Duodenal mucosa (tissue), 2 donors: ENCODE data around the gene TRPV3.

Experiments
- H3K27ac ChIP-seq: one replicate; pipeline ENCODE4 v1.7.0; 2013; ENCODE audit warnings: low read depth, low read length
- H3K27me3 ChIP-seq, 2 donors: one replicate each; pipeline ENCODE4 v1.7.0; 2013; ENCODE audit warnings: low read length in 2 of 2, control low read depth in 1 of 2; ENCODE audit not compliant: insufficient read depth in 2 of 2, control insufficient read depth in 1 of 2
- H3K36me3 ChIP-seq, 2 donors: one replicate each; pipeline ENCODE4 v1.7.0; 2013; ENCODE audit warnings: low read length in 2 of 2, control low read depth in 1 of 2; ENCODE audit not compliant: insufficient read depth in 2 of 2, control insufficient read depth in 1 of 2
- H3K4me1 ChIP-seq, 2 donors: one replicate each; pipeline ENCODE4 v1.7.0; 2013; ENCODE audit warnings: low read length in 2 of 2, control low read depth in 1 of 2; ENCODE audit not compliant: insufficient read depth in 2 of 2, control insufficient read depth in 1 of 2
- H3K4me3 ChIP-seq, 2 donors: one replicate each; pipeline ENCODE4 v1.7.0; 2013; ENCODE audit warnings: low read length in 2 of 2, low read depth in 1 of 2
- H3K9ac ChIP-seq, 2 donors: one replicate each; pipeline ENCODE4 v1.7.0; 2013; ENCODE audit warnings: low read length in 2 of 2, low read depth in 1 of 2
- H3K9me3 ChIP-seq, 2 donors: one replicate each; pipeline ENCODE4 v1.7.0; 2013; ENCODE audit warnings: low read length in 2 of 2, control low read depth in 1 of 2; ENCODE audit not compliant: control insufficient read depth in 1 of 2

TRPV3 gene

GRCh38 chr17:3547628-3548027, 10.0 kb downstream of the TRPV3 start:
- no peaks in the 10 kb centered on the region for H3K9me3 ChIP-seq
- no peaks in the 10 kb centered on the region for H3K36me3 ChIP-seq
- peaks cover 9 to 14% of the 10 kb centered on the region in 2 donors for H3K4me1 ChIP-seq
- no peak overlapping the region for H3K9ac ChIP-seq
- no peaks in the 10 kb centered on the region for H3K27me3 ChIP-seq
- no peak overlapping the region for H3K27ac ChIP-seq
- no peak overlapping the region for H3K4me3 ChIP-seq

GRCh38 chr17:3546997-3547396, 10.6 kb downstream of the TRPV3 start:
- H3K4me3 ChIP-seq = no peak overlapping the region
- no peaks in the 10 kb centered on the region for H3K9me3 ChIP-seq

DNA sequence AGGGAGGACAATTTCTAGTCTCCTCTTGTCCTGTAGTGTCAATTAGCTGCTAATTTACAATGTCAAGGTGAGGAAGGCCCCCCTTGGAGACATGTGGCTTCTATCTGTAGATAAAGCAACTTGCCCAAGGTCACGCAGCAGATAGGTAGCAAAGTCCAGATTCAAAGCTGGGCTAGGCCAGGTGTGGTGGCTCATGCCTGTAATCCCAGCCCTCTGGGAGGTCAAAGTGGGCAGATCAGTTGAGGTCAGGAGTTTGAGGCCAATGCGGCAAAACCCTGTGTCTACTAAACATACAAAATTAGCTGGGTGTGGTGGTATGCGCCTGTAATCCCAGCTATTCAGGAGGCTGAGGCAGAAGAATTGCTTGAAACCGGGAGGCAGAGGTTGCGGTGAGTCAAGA, 11.1 kb downstream of the TRPV3 start:
- no peak overlapping the region for H3K4me3 ChIP-seq

More at GRCh38 chr17:3546997-3547396, 10.6 kb downstream of the TRPV3 start:
- Histone ChIP-seq H3K9ac (no peak overlapping the region), H3K4me1 (peaks cover 9 to 14% of the 10 kb centered on the region in 2 donors), H3K27me3 (no peaks in the 10 kb centered on the region), H3K36me3 (no peaks in the 10 kb centered on the region), H3K27ac (no peak overlapping the region)

GRCh38 chr17:3545151-3545550, 12.5 kb downstream of the TRPV3 start:
- Histone ChIP-seq H3K36me3 (no peaks in the 10 kb centered on the region), H3K4me1 (peaks cover 0 to 8% of the 10 kb centered on the region in 2 donors), H3K9me3 (no peaks in the 10 kb centered on the region), H3K9ac (no peak overlapping the region), H3K27ac (no peak overlapping the region), H3K27me3 (no peaks in the 10 kb centered on the region), H3K4me3 (no peak overlapping the region)

More for the DNA sequence above, 11.1 kb downstream of the TRPV3 start:
- Histone ChIP-seq H3K9me3 (no peaks in the 10 kb centered on the region), H3K4me1 (peaks cover 8 to 13% of the 10 kb centered on the region in 2 donors), H3K36me3 (no peaks in the 10 kb centered on the region), H3K27me3 (no peaks in the 10 kb centered on the region), H3K9ac (no peak overlapping the region), H3K27ac (no peak overlapping the region)

- no peak overlapping the region for H3K9ac ChIP-seq
- H3K27ac ChIP-seq = no peak overlapping the region
- H3K36me3 ChIP-seq = no peaks in the 10 kb centered on the region
- H3K4me1 ChIP-seq = peaks cover 0 to 8% of the 10 kb centered on the region in 2 donors
- H3K27me3 ChIP-seq = no peaks in the 10 kb centered on the region
- H3K9me3 ChIP-seq = no peaks in the 10 kb centered on the region
- H3K4me3 ChIP-seq = no peak overlapping the region
Measured at GRCh38 chr17:3544365-3544764, 13.2 kb downstream of the TRPV3 start.

- Histone ChIP-seq H3K4me3 (no peak overlapping the region), H3K9me3 (no peaks in the 10 kb centered on the region), H3K4me1 (peaks cover 0 to 8% of the 10 kb centered on the region in 2 donors), H3K27ac (no peak overlapping the region), H3K36me3 (no peaks in the 10 kb centered on the region), H3K9ac (no peak overlapping the region), H3K27me3 (no peaks in the 10 kb centered on the region)
Measured at GRCh38 chr17:3543453-3543852, 14.2 kb downstream of the TRPV3 start.

DNA sequence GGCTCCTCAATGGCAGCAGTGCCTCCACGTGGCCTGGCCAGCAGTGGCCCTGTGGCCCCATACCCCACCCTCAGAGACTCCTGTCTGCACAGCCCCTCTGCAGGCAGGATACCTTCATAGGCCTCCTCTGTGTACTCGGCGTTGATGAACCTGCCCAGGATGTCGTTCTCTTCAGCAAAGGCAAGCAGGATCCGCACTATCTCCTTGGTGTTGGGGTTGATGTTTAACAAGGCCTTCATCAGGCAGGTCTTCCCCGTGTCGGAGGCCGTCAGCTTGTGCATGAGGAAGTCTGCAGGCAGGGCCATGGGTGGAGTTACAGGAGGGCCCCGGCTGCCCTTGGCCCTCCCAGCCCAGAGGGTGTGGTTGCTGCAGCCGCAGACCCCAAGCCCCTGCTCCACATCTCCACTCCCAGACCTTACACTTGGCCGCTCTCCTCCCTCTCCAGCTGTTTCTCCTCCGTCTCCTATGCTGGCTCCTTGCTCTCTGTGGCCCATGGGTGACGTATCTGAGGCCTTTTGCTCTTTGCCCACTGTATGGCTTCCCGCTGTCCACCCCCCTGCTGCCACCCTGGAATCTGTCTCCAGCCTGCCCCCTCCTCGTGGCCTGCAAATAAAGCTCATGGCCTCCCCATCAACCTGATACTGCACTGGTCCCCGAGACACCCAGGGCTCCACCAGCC, 15.1 kb downstream of the TRPV3 start:
- H3K4me3 ChIP-seq = no peak overlapping the region
- H3K27ac ChIP-seq = no peak overlapping the region

DNA sequence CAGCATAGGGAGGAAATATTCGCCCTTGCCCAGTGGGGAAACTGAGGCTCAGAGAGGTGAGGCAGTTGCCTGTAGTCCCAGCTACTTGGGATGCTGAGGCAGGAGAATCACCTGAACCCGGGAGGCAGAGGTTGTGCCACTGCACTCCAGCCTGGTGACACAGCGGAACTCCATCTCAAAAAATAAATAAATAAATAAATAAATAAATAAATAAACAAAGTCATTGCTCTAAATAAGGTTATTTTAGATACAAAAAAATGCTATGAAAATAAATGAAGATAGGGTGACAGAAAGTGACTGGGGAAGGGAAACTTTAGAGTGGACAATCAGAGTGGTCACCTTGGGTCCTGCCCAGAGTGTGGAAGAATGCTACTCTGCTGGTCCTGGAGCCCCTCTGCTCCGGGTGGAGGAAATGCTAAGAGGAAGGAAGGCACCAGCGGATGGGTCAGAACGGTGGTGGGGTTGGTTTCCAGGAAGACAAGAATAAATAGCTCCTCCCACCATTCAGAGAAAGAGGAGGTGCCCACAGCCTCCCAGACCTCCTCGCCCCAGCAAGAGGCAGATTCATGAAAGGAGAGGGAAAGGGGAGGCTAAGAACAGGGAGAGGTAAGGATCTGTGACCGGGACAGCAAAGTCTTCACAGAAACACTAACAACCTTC, 17.6 kb downstream of the TRPV3 start:
- Histone ChIP-seq H3K9me3 (no peaks in the 10 kb centered on the region), H3K4me3 (no peak overlapping the region), H3K27ac (no peak overlapping the region)

More for the DNA sequence above, 15.1 kb downstream of the TRPV3 start:
- H3K9ac ChIP-seq = no peak overlapping the region
- H3K4me1 ChIP-seq = peaks cover 0 to 8% of the 10 kb centered on the region in 2 donors
- H3K27me3 ChIP-seq = no peaks in the 10 kb centered on the region
- no peaks in the 10 kb centered on the region for H3K9me3 ChIP-seq
- no peaks in the 10 kb centered on the region for H3K36me3 ChIP-seq

DNA sequence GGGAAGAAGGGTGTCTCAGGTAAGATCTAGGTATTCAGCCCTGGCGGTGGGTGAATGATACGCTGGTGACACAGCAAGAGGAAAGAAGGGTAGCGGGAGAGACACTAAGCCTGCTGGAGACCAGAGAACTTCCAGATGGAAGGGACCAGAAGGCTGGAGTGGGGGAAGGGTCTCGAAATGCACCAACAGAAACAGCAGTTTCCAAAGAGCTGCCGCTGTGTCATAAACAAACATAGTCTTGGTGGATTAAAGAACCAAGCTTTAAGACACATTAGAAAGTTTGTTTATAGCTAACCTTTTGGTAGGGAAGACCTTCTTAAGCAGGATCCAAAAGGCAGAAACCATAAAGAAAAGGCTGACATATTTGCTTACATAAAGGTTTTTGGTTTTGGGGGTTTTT, 20.9 kb downstream of the TRPV3 start:
- no peak overlapping the region for H3K27ac ChIP-seq
- H3K27me3 ChIP-seq = no peaks in the 10 kb centered on the region
- H3K9ac ChIP-seq = no peak overlapping the region

More for the DNA sequence above, 17.6 kb downstream of the TRPV3 start:
- Histone ChIP-seq H3K36me3 (no peaks in the 10 kb centered on the region), H3K27me3 (no peaks in the 10 kb centered on the region), H3K4me1 (no peaks in the 10 kb centered on the region), H3K9ac (no peak overlapping the region)

DNA sequence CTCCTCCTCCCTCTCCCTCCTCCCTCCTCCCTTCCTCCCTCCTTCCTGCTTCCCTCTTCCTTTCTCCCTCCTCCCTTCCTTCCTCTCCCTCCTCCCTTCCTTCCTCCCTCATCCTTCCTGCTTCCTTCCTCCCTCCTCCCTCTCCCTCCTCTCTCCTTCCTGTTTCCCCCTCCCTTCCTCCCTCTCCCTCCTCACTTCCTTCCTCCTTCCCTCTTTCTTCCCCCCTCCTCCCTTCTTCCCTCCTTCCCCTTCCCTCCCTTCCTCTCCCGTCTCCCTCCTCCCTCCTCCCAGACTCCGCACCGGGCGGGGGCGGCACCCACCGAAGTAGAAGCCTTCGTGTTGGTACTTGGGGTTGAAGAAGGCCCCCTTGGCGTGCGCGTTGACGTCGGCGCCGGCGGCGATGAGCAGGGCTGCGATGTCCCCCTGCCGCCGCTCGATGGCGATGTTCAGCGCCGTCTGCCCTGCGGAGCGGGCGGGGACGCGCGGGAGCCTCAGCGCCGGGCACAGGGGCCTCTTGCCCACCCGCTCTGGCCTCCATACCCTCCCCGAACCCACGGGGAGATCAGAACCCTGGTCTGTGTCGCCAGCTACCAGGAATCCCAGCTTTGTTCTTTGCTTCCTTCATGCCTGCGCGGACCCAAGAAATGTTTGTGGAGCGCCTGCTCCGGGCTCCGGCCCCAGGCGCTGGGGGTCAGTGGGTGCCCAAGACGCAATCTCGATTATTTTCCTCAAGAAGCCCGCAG, 22.2 kb downstream of the TRPV3 start:
- H3K4me3 ChIP-seq = peak overlapping the region; percentile 59 to 62
- H3K36me3 ChIP-seq = no peaks in the 10 kb centered on the region
- H3K4me1 ChIP-seq = peaks cover 2 to 13% of the 10 kb centered on the region in 2 donors
- H3K9me3 ChIP-seq = no peaks in the 10 kb centered on the region
- H3K27me3 ChIP-seq = no peaks in the 10 kb centered on the region
- H3K27ac ChIP-seq = no peak overlapping the region
- H3K9ac ChIP-seq = peak overlapping the region; percentile 4 to 25

More for the DNA sequence above, 20.9 kb downstream of the TRPV3 start:
- H3K9me3 ChIP-seq = no peaks in the 10 kb centered on the region
- H3K36me3 ChIP-seq = no peaks in the 10 kb centered on the region
- H3K4me3 ChIP-seq = no peak overlapping the region
- H3K4me1 ChIP-seq = peaks cover 0 to 6% of the 10 kb centered on the region in 2 donors
